Inferior parietal cortex (tissue), 1 donor: Measurements from ENCODE around the gene IL16.

Source experiments
- DNase-seq: peaks from one replicate; pipeline ENCODE4 v3.0.0-alpha.2; 2016; ENCODE audit errors: extremely low spot score

Gene IL16

GRCh38 chr15:81254916-81255290 is 58.2 kb downstream of the IL16 start:
- DNase-seq, result no peak

GRCh38 chr15:81255315-81255957 is 58.8 kb downstream of the IL16 start:
- no peak for DNase-seq

GRCh38 chr15:81255958-81256320 is 59.3 kb downstream of the IL16 start:
- DNase-seq, result no peak

- DNase-seq, result peak; percentile 63
These were observed 60.2 kb downstream of the IL16 start for GRCh38 chr15:81256916-81257315.

GRCh38 chr15:81257435-81257834 is 60.8 kb downstream of the IL16 start:
- no peak for DNase-seq

- no peak for DNase-seq
These were observed 61.8 kb downstream of the IL16 start for GRCh38 chr15:81258455-81258854.

GRCh38 chr15:81259760-81260298 is 63.1 kb downstream of the IL16 start:
- DNase-seq, result no peak

- DNase-seq, result no peak
These were observed 64.6 kb downstream of the IL16 start for GRCh38 chr15:81261172-81261811.

GRCh38 chr15:81263477-81263876 is 66.8 kb downstream of the IL16 start:
- no peak for DNase-seq

- no peak for DNase-seq
These were observed 67.6 kb downstream of the IL16 start for GRCh38 chr15:81264072-81264857.

GRCh38 chr15:81265256-81265943 is 68.7 kb downstream of the IL16 start:
- peak; percentile 9 for DNase-seq

GRCh38 chr15:81265944-81266775 is 69.5 kb downstream of the IL16 start:
- peak; percentile 89 for DNase-seq

GRCh38 chr15:81268340-81268739 is 71.7 kb downstream of the IL16 start:
- DNase-seq, result no peak

- no peak for DNase-seq
These were observed 72.4 kb downstream of the IL16 start for GRCh38 chr15:81268881-81269601.

GRCh38 chr15:81270188-81270587 is 73.5 kb downstream of the IL16 start:
- no peak for DNase-seq

GRCh38 chr15:81270781-81271491 is 74.3 kb downstream of the IL16 start:
- DNase-seq, result no peak

GRCh38 chr15:81271761-81272644 is 75.3 kb downstream of the IL16 start:
- no peak for DNase-seq

GRCh38 chr15:81273200-81273599 is 76.5 kb downstream of the IL16 start:
- DNase-seq, result no peak

GRCh38 chr15:81273855-81274254 is 77.2 kb downstream of the IL16 start:
- DNase-seq, result no peak
